ENCODE results near the gene CDKL2. TPM values are rescaled to one million over a fixed set of nuclear protein-coding genes. Genes with fewer than 3 reads are reported as not detected.

Gene CDKL2
- under 1 TPM in 1 of 6 experiments, not detected in 5; 0.05 TPM for total RNA-seq
- long read RNA-seq, result 0 reads

DNA sequence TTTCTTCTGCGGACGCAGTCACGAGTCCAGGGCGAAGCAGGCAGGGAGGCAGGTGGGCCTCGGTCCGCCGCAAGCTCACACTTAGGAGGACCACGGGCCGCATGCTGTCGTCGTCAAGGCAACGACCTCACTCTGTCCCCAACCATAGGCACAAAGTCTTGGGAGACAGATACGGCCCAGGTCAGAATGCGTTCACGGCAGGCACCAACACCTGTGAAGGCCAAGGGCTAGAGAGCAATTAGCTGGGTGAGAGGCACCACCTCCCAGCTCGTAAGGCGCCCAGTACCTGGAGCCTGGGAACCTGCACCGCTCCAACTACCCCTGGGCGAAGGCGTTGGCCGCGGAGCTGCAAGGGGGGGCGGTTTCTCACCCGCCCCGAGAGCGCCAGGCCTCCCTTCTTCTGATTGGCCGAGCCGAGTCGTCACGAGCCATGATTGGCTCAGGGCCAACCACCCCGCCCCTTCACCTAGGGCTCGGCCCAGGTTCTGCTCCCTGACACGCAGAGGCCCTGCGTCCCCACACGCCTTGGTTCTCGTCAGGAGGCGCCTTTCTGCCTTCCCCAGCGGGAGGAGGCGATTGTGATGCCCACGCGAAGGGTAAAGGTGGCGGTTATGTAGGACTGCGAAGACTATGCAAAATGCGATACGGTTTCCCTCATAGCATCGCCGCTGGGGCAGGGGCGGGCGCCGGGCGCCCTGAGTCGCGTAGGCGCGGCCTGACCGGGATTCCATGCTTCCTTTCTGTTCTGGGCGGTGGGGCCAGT lies at the start of gene CDKL2:
CDKL2 (minus strand) TSS at position 355 of the 763 bp plus-strand sequence. CDS start 4,540 bp downstream, outside the sequence.
- no peaks in the 10 kb centered on the region for H3K27me3 ChIP-seq
- H3K36me3 ChIP-seq, result no peaks in the 10 kb centered on the region
- H3K9me3 ChIP-seq, result no peaks in the 10 kb centered on the region
- TF ChIP-seq CTCF (IDR thresholded peaks at IDR 0.05) (no peak), POLR2A (IDR thresholded peaks at IDR 0.05) (no peak)
- peak; percentile 76 to 89 (median 80) for DNase-seq
- peak within 1 kb of the TSS; percentile 45 to 61 (median 48) for H3K4me3 ChIP-seq
- peaks cover 0 to 5% (median 0%) of the 10 kb centered on the region in 4 donors for H3K4me1 ChIP-seq
- ATAC-seq, result peak; percentile 92 to 97 (median 94)
- 19% methylated on average over 23 of the region's 57 CpGs for WGBS (ENCODE audit: insufficient coverage, low coverage, low lambda C conversion rate, missing lambda C conversion rate)
- no peak within 1 kb of the TSS for H3K27ac ChIP-seq
- intact Hi-C loops (cut with DNase I), result no loop called here

DNA sequence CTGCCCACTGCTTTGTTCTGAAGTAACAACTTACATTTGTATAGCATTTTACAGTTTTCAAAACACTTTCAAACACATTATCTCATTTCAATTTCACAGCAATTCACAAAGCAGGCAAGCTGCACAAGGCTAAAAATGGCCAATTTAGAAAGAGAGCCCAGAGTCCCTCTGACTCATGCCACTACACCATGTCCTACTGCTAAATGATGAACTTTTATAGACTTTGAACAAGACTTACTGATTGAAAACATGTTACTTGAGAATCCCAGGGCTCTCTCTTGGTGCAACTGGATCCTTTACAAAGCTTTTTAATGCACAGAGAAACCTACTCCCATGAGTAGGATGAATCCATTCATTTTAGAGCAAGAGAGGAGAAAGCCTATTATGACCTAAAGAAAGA lies 48.6 kb upstream of the CDKL2 start:
- Histone ChIP-seq H3K27ac (no peak overlapping the region), H3K4me3 (no peak overlapping the region), H3K9me3 (no peaks in the 10 kb centered on the region), H3K27me3 (no peaks in the 10 kb centered on the region), H3K36me3 (no peaks in the 10 kb centered on the region), H3K4me1 (no peaks in the 10 kb centered on the region)
- no peak for ATAC-seq
- no peak for DNase-seq
- TF ChIP-seq POLR2A (IDR thresholded peaks at IDR 0.05) (no peak), CTCF (IDR thresholded peaks at IDR 0.05) (no peak)
- intact Hi-C loops (cut with DNase I), result no loop called here

- H3K36me3 ChIP-seq, result no peaks in the 10 kb centered on the region
- intact Hi-C loops (cut with DNase I), result no loop called here
- no peak for DNase-seq
- no peak overlapping the region for H3K27ac ChIP-seq
- no peak overlapping the region for H3K4me3 ChIP-seq
- H3K9me3 ChIP-seq, result no peaks in the 10 kb centered on the region
- no peaks in the 10 kb centered on the region for H3K4me1 ChIP-seq
- H3K27me3 ChIP-seq, result no peaks in the 10 kb centered on the region
- TF ChIP-seq POLR2A (IDR thresholded peaks at IDR 0.05), result no peak
- no peak for TF ChIP-seq CTCF (IDR thresholded peaks at IDR 0.05)
- ATAC-seq, result no peak
These were observed 48.1 kb upstream of the CDKL2 start for GRCh38 chr4:75678473-75678872.

- Histone ChIP-seq H3K27me3 (no peaks in the 10 kb centered on the region), H3K36me3 (no peaks in the 10 kb centered on the region), H3K4me1 (peaks cover 0 to 15% (median 0%) of the 10 kb centered on the region in 4 donors), H3K9me3 (no peaks in the 10 kb centered on the region), H3K27ac (no peak overlapping the region), H3K4me3 (no peak overlapping the region)
- intact Hi-C loops (cut with DNase I), result no loop called here
- WGBS (ENCODE audit: insufficient coverage, low coverage, low lambda C conversion rate, missing lambda C conversion rate), result 90% methylated on average over 7 of the region's 11 CpGs
- TF ChIP-seq POLR2A (IDR thresholded peaks at IDR 0.05) (no peak), CTCF (IDR thresholded peaks at IDR 0.05) (no peak)
- ATAC-seq (no peak), DNase-seq (no peak)
These were observed 44.7 kb upstream of the CDKL2 start for GRCh38 chr4:75675004-75675531.

Measured in right lobe of liver (tissue), 6 donors.